Rectal smooth muscle tissue (tissue), 1 donor: ENCODE data around the gene MTRF1L.

Experiments
- H3K27ac ChIP-seq: one replicate; pipeline ENCODE4 v1.7.0; 2013; ENCODE audit warnings: low read depth, low read length, inconsistent platforms
- H3K27me3 ChIP-seq: one replicate; pipeline ENCODE4 v1.7.0; 2013; ENCODE audit warnings: low read length; ENCODE audit not compliant: control insufficient read depth, insufficient read depth
- H3K36me3 ChIP-seq: one replicate; pipeline ENCODE4 v1.7.0; 2013; ENCODE audit warnings: low read length; ENCODE audit not compliant: control insufficient read depth, insufficient read depth
- H3K4me1 ChIP-seq: one replicate; pipeline ENCODE4 v1.7.0; 2013; ENCODE audit warnings: low read length; ENCODE audit not compliant: control insufficient read depth, insufficient read depth
- H3K4me3 ChIP-seq: one replicate; pipeline ENCODE4 v1.7.0; 2013; ENCODE audit warnings: low read length
- H3K9ac ChIP-seq: one replicate; pipeline ENCODE4 v1.7.0; 2013; ENCODE audit warnings: low read length

Gene MTRF1L

DNA sequence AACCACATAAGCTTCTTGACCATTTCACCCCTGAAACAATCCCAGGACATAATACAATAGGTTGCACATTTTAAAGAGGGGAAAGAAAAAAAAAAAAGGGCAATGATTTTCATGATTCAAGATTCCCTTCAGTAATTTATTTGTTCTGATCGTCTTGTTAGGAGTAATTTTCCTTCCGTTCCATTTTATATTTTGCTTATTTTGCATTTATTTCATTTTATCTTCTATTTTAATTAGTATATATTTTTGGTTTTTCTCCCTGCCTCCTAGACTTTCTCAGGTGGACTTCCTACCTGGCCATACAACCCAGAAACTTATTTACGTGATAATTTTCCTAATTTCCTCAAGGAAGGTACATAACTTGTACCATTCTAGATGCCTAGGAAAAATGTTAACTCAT is 52.3 kb downstream of the MTRF1L start:
- no peaks in the 10 kb centered on the region for H3K27me3 ChIP-seq
- no peaks in the 10 kb centered on the region for H3K4me1 ChIP-seq
- no peak overlapping the region for H3K9ac ChIP-seq
- no peaks in the 10 kb centered on the region for H3K36me3 ChIP-seq
- H3K4me3 ChIP-seq = no peak overlapping the region
- no peak overlapping the region for H3K27ac ChIP-seq

DNA sequence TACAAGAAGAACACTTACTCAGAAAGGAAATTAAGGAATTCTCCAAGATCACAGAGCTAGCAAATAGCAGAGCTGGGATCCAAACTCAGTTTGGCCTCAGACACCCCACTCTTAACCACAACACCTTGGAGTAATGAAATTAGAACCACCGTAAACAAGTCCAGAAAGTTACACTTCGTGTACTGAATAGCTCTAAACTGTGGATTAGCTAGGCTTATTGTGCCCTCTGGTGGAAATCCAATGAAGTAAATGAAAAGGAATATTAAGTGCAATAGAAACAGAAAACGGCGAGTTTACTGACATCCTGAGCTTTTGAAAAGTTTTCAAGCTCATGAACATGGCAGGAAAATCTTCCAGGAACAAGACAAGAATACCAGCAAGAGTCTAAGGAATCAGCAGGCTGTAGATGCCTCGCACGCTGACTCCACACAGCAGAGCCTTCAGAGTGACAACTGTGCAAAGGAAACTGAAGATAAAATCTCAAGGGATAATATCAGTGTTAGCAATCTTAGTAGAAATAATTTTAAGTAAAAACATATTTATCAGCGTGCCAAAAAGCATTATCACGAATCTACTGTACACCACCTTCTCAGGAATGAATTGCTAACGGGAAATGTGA is 54.2 kb downstream of the MTRF1L start:
- H3K27me3 ChIP-seq = no peaks in the 10 kb centered on the region
- no peak overlapping the region for H3K9ac ChIP-seq
- H3K4me1 ChIP-seq = no peaks in the 10 kb centered on the region
- H3K4me3 ChIP-seq = peak overlapping the region; percentile 33
- H3K36me3 ChIP-seq = no peaks in the 10 kb centered on the region
- H3K27ac ChIP-seq = no peak overlapping the region

DNA sequence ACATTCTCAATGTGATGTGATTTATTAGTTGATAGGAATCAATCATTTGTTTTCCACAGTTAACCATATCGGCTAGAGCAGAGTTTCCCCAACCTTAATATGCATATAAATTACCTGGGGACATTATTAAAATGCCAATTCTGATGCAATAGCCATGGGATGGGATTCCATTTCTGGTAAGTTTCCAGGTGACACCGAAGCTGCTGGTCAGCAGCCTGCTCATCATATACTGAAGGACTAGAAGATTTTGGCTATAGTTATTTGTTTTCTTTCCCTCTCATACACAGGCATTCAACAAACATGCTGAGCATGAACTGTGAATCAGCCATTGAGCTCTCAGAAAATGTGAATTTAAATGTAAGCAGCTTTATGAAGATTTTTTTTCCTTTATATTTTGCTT is 55.5 kb downstream of the MTRF1L start:
- Histone ChIP-seq H3K27me3 (no peaks in the 10 kb centered on the region), H3K4me1 (no peaks in the 10 kb centered on the region), H3K9ac (no peak overlapping the region)

DNA sequence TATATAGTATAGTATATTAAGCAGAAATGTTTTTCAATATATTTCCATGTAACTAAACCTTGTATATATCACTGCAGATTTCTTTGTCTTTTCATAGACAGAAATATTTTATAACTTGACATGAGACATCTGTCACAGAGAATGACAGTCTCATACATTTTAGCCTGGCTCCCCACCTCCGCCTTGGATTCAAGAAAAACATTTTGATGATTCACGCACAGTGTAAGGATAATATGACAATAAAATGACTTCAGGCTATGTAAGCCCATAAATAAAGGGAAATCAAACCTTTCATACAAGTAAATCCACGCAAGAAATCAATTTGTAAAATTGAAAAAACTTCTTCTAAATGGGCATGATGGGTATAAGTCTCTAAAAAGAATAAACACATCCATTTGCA is 56.0 kb downstream of the MTRF1L start:
- H3K9ac ChIP-seq = no peak overlapping the region
- H3K4me3 ChIP-seq = no peak overlapping the region
- H3K27ac ChIP-seq = no peak overlapping the region
- no peaks in the 10 kb centered on the region for H3K4me1 ChIP-seq
- H3K36me3 ChIP-seq = no peaks in the 10 kb centered on the region
- no peaks in the 10 kb centered on the region for H3K27me3 ChIP-seq

More for the DNA sequence above, 55.5 kb downstream of the MTRF1L start:
- Histone ChIP-seq H3K27ac (no peak overlapping the region), H3K36me3 (no peaks in the 10 kb centered on the region), H3K4me3 (no peak overlapping the region)

DNA sequence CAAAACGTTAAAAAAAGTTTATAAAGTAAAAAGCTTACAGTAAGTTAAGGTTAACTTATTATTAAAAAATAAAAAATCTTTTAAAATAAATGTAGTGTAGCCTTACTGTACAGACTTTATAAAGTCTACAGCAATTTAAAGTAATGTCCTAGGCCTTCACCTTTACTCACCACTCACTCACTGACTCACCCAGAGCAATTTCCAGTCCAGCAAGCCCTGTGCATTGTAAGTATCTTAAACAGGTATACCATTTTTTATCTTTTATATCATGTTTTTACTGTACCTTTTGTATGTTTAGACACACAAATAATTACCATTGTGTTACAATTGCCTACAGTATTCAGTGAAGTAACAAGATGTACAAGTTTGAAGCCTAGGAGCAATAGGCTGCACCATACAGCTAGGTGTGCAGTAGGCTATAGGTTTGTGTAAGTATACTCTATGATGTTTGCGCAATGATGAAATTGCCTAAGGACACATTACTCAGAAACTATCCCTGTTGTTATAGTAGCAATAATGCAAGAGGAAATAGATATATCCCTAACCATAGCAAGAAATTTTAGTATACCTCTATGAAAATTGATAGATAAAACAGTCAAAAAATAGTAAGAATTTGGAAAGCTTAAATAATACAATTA is 59.1 kb downstream of the MTRF1L start:
- Histone ChIP-seq H3K36me3 (no peaks in the 10 kb centered on the region), H3K27ac (no peak overlapping the region), H3K4me3 (no peak overlapping the region), H3K27me3 (no peaks in the 10 kb centered on the region), H3K4me1 (no peaks in the 10 kb centered on the region), H3K9ac (no peak overlapping the region)

DNA sequence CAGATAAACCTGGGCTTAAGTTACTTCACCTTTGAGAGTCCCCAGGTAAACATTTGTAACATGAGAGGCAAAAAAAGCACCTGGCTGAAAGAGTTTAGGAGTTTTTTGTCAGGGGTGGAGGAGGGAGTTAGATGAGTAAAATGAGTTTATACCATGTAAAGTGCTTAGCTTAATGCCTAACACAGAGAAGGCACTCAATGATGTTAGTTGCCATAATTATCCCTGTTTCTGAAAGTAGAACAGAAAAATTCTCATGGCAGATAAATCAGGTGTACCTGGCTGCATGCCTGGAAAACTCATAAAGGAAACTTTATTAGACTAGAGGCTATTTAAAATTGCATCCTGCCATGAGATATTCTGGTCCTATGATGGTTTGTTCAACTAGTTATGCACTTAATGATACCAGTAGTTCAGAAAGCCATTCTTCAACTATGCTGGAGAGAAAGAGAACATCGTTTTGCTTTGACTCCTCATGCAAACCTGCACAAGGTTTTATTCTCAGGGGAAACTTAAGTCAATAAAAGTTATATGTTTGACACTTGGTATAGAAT is 60.1 kb downstream of the MTRF1L start:
- Histone ChIP-seq H3K4me3 (no peak overlapping the region), H3K9ac (no peak overlapping the region), H3K27ac (no peak overlapping the region), H3K27me3 (no peaks in the 10 kb centered on the region), H3K36me3 (no peaks in the 10 kb centered on the region), H3K4me1 (no peaks in the 10 kb centered on the region)

DNA sequence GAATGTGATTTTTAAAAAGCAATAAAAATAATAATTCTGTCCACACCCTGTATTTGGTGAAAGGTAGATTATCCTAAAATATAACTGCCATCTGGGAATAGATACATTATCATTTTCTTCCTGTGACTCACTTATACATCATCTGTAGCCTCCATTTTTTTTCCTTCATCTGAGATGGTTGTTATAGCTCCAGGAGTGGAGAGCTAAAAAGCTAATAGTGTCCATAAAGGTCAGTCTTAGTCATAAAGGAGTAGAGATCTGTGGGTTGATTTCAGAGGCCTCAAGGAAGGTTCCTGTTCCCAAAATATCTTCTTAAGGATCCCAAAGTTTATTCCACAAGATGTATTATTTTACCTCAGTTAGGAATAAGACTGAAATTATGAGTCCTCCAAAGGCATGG is 60.8 kb downstream of the MTRF1L start:
- H3K9ac ChIP-seq = no peak overlapping the region
- no peaks in the 10 kb centered on the region for H3K36me3 ChIP-seq
- H3K27me3 ChIP-seq = no peaks in the 10 kb centered on the region
- H3K4me1 ChIP-seq = no peaks in the 10 kb centered on the region
- no peak overlapping the region for H3K27ac ChIP-seq
- no peak overlapping the region for H3K4me3 ChIP-seq
